Activated CD4-positive, alpha-beta memory T cell treated with anti-CD3 and anti-CD28 coated beads for 36 hours (primary cell): ENCODE measurements around the gene GNAZ. TPM values are rescaled to one million over a fixed set of nuclear protein-coding genes. Genes with fewer than 3 reads are reported as not detected.

ENCODE experiments used
- CTCF ChIA-PET: fragments of 350-600 bp; sonication (Branson Sonifier 250); formaldehyde crosslinking; loops from one replicate; lab custom pipeline; 2021; ENCODE audit warnings: antibody characterized with exemption, inconsistent platforms; lab: Charles Lee
- POLR2A ChIA-PET: fragments of 350-600 bp; sonication (Branson Sonifier 250); formaldehyde crosslinking; loops from one replicate; lab custom pipeline; 2021; ENCODE audit warnings: antibody characterized with exemption; lab: Charles Lee
- DNase-seq: peaks from one replicate; pipeline ENCODE4 v3.0.0-alpha.2; 2020
- H3K27ac Mint-ChIP-seq: one replicate; pipeline ENCODE4 v1.8.0; 2021; ENCODE audit warnings: mixed read lengths
- H3K27me3 Mint-ChIP-seq: one replicate; pipeline ENCODE4 v1.8.0; 2021; ENCODE audit warnings: mixed read lengths
- H3K36me3 Mint-ChIP-seq: one replicate; pipeline ENCODE4 v1.8.0; 2021; ENCODE audit warnings: mixed read lengths
- H3K4me1 Mint-ChIP-seq: one replicate; pipeline ENCODE4 v1.8.0; 2021; ENCODE audit warnings: low read depth, mixed read lengths
- H3K4me3 Mint-ChIP-seq: one replicate; pipeline ENCODE4 v1.8.0; 2021; ENCODE audit warnings: mild to moderate bottlenecking, mixed read lengths
- H3K9me3 Mint-ChIP-seq: one replicate; pipeline ENCODE4 v1.8.0; 2021; ENCODE audit warnings: mixed read lengths
- intact Hi-C: fragments of 100-400 bp; cut with micrococcal nuclease; formaldehyde crosslinking; loops from one replicate; pipeline ENCODE4 v1.15.1; 2023
- total RNA-seq, 2 experiments: library from RNA; stranded (reverse); gene quantifications; one replicate each; pipeline ENCODE4 v1.2.3, GENCODE V29; 2021

GNAZ gene
- total RNA-seq, 2 experiments from 2014 or later: 1.6 to 2.2 TPM

GRCh38 chr22:23077627-23078461, 7.5 kb downstream of the GNAZ start:
- no peak overlapping the region for H3K4me3 Mint-ChIP-seq
- H3K9me3 Mint-ChIP-seq: no peaks in the 10 kb centered on the region
- no peak for DNase-seq
- H3K27me3 Mint-ChIP-seq: peaks cover 4% of the 10 kb centered on the region
- ChIA-PET CTCF (no interaction called here), POLR2A (no interaction called here)
- intact Hi-C loops: no loop called here
- no peaks in the 10 kb centered on the region for H3K36me3 Mint-ChIP-seq
- peaks cover 3% of the 10 kb centered on the region for H3K4me1 Mint-ChIP-seq
- no peak overlapping the region for H3K27ac Mint-ChIP-seq

DNA sequence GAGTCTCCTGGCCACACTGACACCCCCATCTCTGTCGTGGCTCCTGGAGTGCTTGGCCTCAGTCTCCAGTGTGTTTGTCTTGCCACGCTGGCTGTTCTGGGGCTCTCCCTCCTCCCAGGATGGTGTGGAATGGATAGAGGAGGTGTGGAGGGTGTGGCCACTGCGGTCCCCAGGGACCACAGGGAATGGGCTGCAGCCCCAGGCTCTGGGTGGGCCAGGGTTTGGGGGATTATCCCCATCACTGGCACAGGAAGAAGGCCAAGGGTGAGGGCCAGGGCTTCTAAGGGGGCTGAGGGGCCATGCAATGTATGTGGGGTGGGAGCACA, 8.1 kb downstream of the GNAZ start:
- H3K4me1 Mint-ChIP-seq: peaks cover 3% of the 10 kb centered on the region
- ChIA-PET CTCF (no interaction called here), POLR2A (no interaction called here)
- no peaks in the 10 kb centered on the region for H3K9me3 Mint-ChIP-seq
- no peak for DNase-seq
- peaks cover 4% of the 10 kb centered on the region for H3K27me3 Mint-ChIP-seq
- intact Hi-C loops: no loop called here
- no peak overlapping the region for H3K4me3 Mint-ChIP-seq
- no peaks in the 10 kb centered on the region for H3K36me3 Mint-ChIP-seq
- no peak overlapping the region for H3K27ac Mint-ChIP-seq

GRCh38 chr22:23079240-23079768, 9.0 kb downstream of the GNAZ start:
- DNase-seq: no peak
- intact Hi-C loops: no loop called here
- peaks cover 4% of the 10 kb centered on the region for H3K27me3 Mint-ChIP-seq
- CTCF ChIA-PET: no interaction called here
- H3K9me3 Mint-ChIP-seq: no peaks in the 10 kb centered on the region
- no peak overlapping the region for H3K27ac Mint-ChIP-seq
- H3K4me3 Mint-ChIP-seq: no peak overlapping the region
- no peaks in the 10 kb centered on the region for H3K36me3 Mint-ChIP-seq
- peaks cover 3% of the 10 kb centered on the region for H3K4me1 Mint-ChIP-seq
- POLR2A ChIA-PET: no interaction called here

- H3K27ac Mint-ChIP-seq: no peak overlapping the region
- no peak overlapping the region for H3K4me3 Mint-ChIP-seq
- intact Hi-C loops: no loop called here
- ChIA-PET POLR2A (no interaction called here), CTCF (no interaction called here)
- DNase-seq: no peak
- H3K4me1 Mint-ChIP-seq: peaks cover 3% of the 10 kb centered on the region
- no peaks in the 10 kb centered on the region for H3K9me3 Mint-ChIP-seq
- no peaks in the 10 kb centered on the region for H3K36me3 Mint-ChIP-seq
- H3K27me3 Mint-ChIP-seq: peaks cover 3% of the 10 kb centered on the region
Observed at GRCh38 chr22:23079814-23080521, 9.6 kb downstream of the GNAZ start.

- Mint-ChIP-seq H3K4me3 (no peak overlapping the region), H3K36me3 (no peaks in the 10 kb centered on the region), H3K9me3 (no peaks in the 10 kb centered on the region), H3K4me1 (peaks cover 3% of the 10 kb centered on the region), H3K27me3 (peaks cover 3% of the 10 kb centered on the region), H3K27ac (no peak overlapping the region)
- intact Hi-C loops: no loop called here
- peak; percentile 25 for DNase-seq
- CTCF ChIA-PET: no interaction called here
- POLR2A ChIA-PET: no interaction called here
Observed at GRCh38 chr22:23080613-23081290, 10.4 kb downstream of the GNAZ start.

DNA sequence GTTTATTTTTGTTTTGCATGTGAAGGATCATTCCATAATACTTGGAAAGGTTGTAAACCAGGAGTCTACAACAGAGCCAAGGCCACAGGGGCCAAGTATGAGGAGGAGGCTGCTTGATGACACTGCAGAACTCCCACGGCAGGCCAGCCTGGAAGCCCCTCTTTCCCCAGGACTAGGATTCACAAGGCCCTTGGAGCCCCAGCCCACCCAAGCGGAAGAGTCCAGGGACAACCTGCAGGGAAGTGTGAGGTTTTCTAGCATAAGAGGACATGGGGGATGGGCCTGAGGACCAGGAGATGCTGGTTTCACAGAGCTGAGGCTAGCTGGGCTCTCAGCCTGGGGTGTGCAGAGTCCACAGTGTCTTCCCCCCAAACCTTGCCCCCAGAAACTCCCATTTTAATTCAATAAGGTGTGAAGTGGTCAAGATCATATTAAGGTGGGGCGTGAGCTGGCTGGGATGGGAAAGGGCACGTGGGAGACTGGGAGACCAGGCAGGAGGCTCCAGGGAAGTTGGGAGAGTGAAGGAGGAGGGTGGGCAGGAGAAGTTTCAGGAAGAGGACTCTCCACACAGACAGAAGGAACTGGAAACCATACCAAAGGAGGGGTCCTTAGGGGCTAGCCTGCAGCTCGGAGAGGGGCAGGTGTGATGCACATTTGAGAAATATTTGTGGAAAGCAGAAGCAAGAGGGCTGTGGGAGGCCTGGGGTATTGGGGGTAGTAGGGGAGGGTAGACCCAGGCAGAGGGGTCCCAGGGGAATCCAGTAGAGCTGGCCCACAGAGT, 12.4 kb downstream of the GNAZ start:
- intact Hi-C loops: no loop called here
- ChIA-PET CTCF (no interaction called here), POLR2A (interaction anchor here (0.6 kb wide), 1 partner anchor 11 kb away, joined by 3 read pairs; no protein-coding TSS in a partner anchor)
- H3K27me3 Mint-ChIP-seq: peaks cover 3% of the 10 kb centered on the region
- H3K36me3 Mint-ChIP-seq: no peaks in the 10 kb centered on the region
- H3K27ac Mint-ChIP-seq: no peak overlapping the region
- DNase-seq: no peak
- no peak overlapping the region for H3K4me3 Mint-ChIP-seq
- H3K4me1 Mint-ChIP-seq: peaks cover 7% of the 10 kb centered on the region
- H3K9me3 Mint-ChIP-seq: no peaks in the 10 kb centered on the region

- no peak overlapping the region for H3K27ac Mint-ChIP-seq
- no peak overlapping the region for H3K4me3 Mint-ChIP-seq
- no peaks in the 10 kb centered on the region for H3K9me3 Mint-ChIP-seq
- peaks cover 7% of the 10 kb centered on the region for H3K4me1 Mint-ChIP-seq
- ChIA-PET POLR2A (no interaction called here), CTCF (no interaction called here)
- H3K36me3 Mint-ChIP-seq: no peaks in the 10 kb centered on the region
- intact Hi-C loops: no loop called here
- peaks cover 3% of the 10 kb centered on the region for H3K27me3 Mint-ChIP-seq
- DNase-seq: no peak
Observed at GRCh38 chr22:23083315-23084021, 13.1 kb downstream of the GNAZ start.

DNA sequence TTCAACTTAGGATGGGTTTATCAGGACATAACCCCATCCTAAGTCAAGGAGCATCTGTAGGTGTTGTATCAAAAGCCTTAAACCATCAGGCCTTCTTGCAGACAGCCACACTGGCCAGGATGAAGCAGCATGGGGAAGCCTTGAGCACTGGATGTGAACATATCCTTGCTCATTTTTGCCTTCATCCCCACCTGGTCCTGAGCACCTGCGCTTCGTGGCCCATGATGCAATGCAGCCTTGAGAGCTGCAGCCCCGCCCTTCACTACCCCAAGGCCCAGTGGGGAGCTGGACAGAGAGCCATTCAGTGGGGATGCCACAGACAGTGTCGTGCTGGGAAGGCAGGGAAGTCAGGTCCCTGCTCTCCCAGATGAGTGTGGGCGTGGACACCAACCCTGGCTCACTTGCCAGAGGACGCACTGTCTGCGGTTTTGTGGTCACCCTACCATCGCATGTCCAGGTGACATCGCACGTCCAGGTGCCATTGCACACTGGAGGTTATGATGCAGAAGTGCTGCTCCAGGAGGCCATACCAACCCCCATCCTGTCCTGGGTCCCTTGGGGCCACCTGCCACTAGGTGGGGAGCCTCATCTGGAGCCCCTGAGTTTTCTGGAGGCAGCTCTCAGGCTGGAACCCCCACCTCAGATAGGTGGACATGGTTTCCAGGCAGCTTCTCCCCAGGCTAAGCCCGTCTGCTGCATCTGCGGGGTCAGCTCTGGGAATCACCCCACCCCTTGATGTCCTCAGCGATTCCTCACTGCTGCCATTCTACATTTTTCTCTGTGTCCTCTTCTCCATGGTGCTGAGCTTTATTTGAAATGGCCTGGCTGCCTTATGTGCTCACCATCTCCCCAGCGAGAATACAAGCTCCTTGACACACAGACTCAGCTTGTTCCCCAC, 14.4 kb downstream of the GNAZ start:
- H3K27ac Mint-ChIP-seq: no peak overlapping the region
- CTCF ChIA-PET: no interaction called here
- H3K9me3 Mint-ChIP-seq: no peaks in the 10 kb centered on the region
- POLR2A ChIA-PET: no interaction called here
- H3K4me1 Mint-ChIP-seq: peaks cover 7% of the 10 kb centered on the region
- H3K36me3 Mint-ChIP-seq: no peaks in the 10 kb centered on the region
- H3K4me3 Mint-ChIP-seq: no peak overlapping the region
- DNase-seq: no peak
- no peaks in the 10 kb centered on the region for H3K27me3 Mint-ChIP-seq
- intact Hi-C loops: no loop called here

- intact Hi-C loops: no loop called here
- no peak overlapping the region for H3K4me3 Mint-ChIP-seq
- H3K9me3 Mint-ChIP-seq: no peaks in the 10 kb centered on the region
- CTCF ChIA-PET: no interaction called here
- POLR2A ChIA-PET: no interaction called here
- DNase-seq: no peak
- H3K27me3 Mint-ChIP-seq: no peaks in the 10 kb centered on the region
- peaks cover 7% of the 10 kb centered on the region for H3K4me1 Mint-ChIP-seq
- H3K36me3 Mint-ChIP-seq: no peaks in the 10 kb centered on the region
- no peak overlapping the region for H3K27ac Mint-ChIP-seq
Observed at GRCh38 chr22:23085351-23085671, 15.0 kb downstream of the GNAZ start.

GRCh38 chr22:23085785-23086184, 15.5 kb downstream of the GNAZ start:
- ChIA-PET POLR2A (no interaction called here), CTCF (no interaction called here)
- Mint-ChIP-seq H3K4me3 (no peak overlapping the region), H3K9me3 (no peaks in the 10 kb centered on the region), H3K36me3 (no peaks in the 10 kb centered on the region), H3K27ac (no peak overlapping the region), H3K27me3 (no peaks in the 10 kb centered on the region), H3K4me1 (peaks cover 6% of the 10 kb centered on the region)
- no peak for DNase-seq
- intact Hi-C loops: no loop called here

GRCh38 chr22:23086263-23086662, 15.9 kb downstream of the GNAZ start:
- no peaks in the 10 kb centered on the region for H3K9me3 Mint-ChIP-seq
- DNase-seq: no peak
- intact Hi-C loops: no loop called here
- ChIA-PET POLR2A (no interaction called here), CTCF (interaction anchor here (0.9 kb wide), 1 partner anchor 300 kb away, joined by 4 read pairs; no protein-coding TSS in a partner anchor)
- no peaks in the 10 kb centered on the region for H3K27me3 Mint-ChIP-seq
- H3K36me3 Mint-ChIP-seq: no peaks in the 10 kb centered on the region
- H3K4me1 Mint-ChIP-seq: peaks cover 4% of the 10 kb centered on the region
- H3K4me3 Mint-ChIP-seq: no peak overlapping the region
- H3K27ac Mint-ChIP-seq: no peak overlapping the region
